Loucy (cell line): ENCODE results near the gene INVS.

Experiments
- H2AFZ ChIP-seq: fragments of 200-600 bp; sonication (generic); 2 replicates; pipeline ENCODE4 v1.6.0; 2016; ENCODE audit warnings: antibody characterized with exemption, mild to moderate bottlenecking, low read length, moderate library complexity
- H3F3A ChIP-seq: fragments of 200-600 bp; 2 replicates; pipeline ENCODE4 v1.6.0; 2016; ENCODE audit warnings: antibody characterized with exemption, low read depth, mild to moderate bottlenecking
- H3K27me3 ChIP-seq: fragments of 200-600 bp; sonication (generic); 2 replicates; pipeline ENCODE4 v1.6.1; 2014; ENCODE audit warnings: low read length, mild to moderate bottlenecking; ENCODE audit not compliant: insufficient read depth, poor library complexity, severe bottlenecking
- H3K36me3 ChIP-seq: fragments of 200-600 bp; sonication (generic); 2 replicates; pipeline ENCODE4 v1.6.1; 2016; ENCODE audit warnings: low read length; ENCODE audit not compliant: insufficient read depth
- H3K4me1 ChIP-seq: fragments of 200-600 bp; sonication (generic); 2 replicates; pipeline ENCODE4 v1.5.1; 2014; ENCODE audit warnings: low read length, mild to moderate bottlenecking; ENCODE audit not compliant: insufficient read depth, poor library complexity, severe bottlenecking
- H3K4me2 ChIP-seq: fragments of 200-600 bp; sonication (generic); 2 replicates; pipeline ENCODE4 v1.6.0; 2014; ENCODE audit warnings: antibody characterized with exemption, low read length, low read depth, mild to moderate bottlenecking; ENCODE audit not compliant: poor library complexity, severe bottlenecking
- H3K4me3 ChIP-seq: fragments of 200-600 bp; sonication (generic); 2 replicates; pipeline ENCODE4 v1.5.1; 2014; ENCODE audit warnings: low read length, mild to moderate bottlenecking, mixed read lengths; ENCODE audit not compliant: poor library complexity, severe bottlenecking
- H3K79me2 ChIP-seq: fragments of 200-600 bp; sonication (generic); 2 replicates; pipeline ENCODE4 v1.6.1; 2014; ENCODE audit warnings: low read length; ENCODE audit not compliant: insufficient read depth
- H3K9ac ChIP-seq: fragments of 200-600 bp; sonication (generic); 2 replicates; pipeline ENCODE4 v1.6.0; 2014; ENCODE audit warnings: mild to moderate bottlenecking, low read depth, low read length, moderate library complexity; ENCODE audit not compliant: poor library complexity, severe bottlenecking
- H3K9me2 ChIP-seq: fragments of 200-600 bp; sonication (generic); replicated peaks from 2 replicates; pipeline ENCODE4 v1.6.1; 2016; ENCODE audit warnings: low read depth, low read length, mixed read lengths
- H3K9me3 ChIP-seq: fragments of 200-600 bp; sonication (generic); 2 replicates; pipeline ENCODE4 v1.6.1; 2014; ENCODE audit warnings: mild to moderate bottlenecking, antibody characterized with exemption, low read length, low read depth; ENCODE audit not compliant: insufficient read depth
- H4K20me1 ChIP-seq: fragments of 200-600 bp; sonication (generic); 2 replicates; pipeline ENCODE4 v1.6.0; 2014; ENCODE audit warnings: antibody characterized with exemption, low read length, mild to moderate bottlenecking; ENCODE audit not compliant: insufficient read depth, poor library complexity, severe bottlenecking
- EZH2phosphoT487 ChIP-seq: fragments of 200-600 bp; IDR thresholded peaks from 2 replicates; pipeline ENCODE4 v1.6.1; 2018; ENCODE audit warnings: antibody characterized with exemption, mild to moderate bottlenecking, moderate library complexity, borderline replicate concordance
- TF ChIP-seq, protein P1 (sequence below): fragments of 200-600 bp; sonication (generic); conservative IDR thresholded peaks from 2 replicates; pipeline ENCODE4 v1.5.1; 2014; ENCODE audit warnings: mild to moderate bottlenecking, antibody characterized with exemption, low read length

The INVS gene

GRCh38 chr9:100100146-100100667 lies 1.2 kb downstream of the INVS start:
- no peaks in the 10 kb centered on the region for H3K9me3 ChIP-seq
- peak overlapping the region; percentile 81 for H3K9ac ChIP-seq
- H3K27me3 ChIP-seq: no peaks in the 10 kb centered on the region
- H3K36me3 ChIP-seq: 0 out of 2 replicates have a peak, but pooled peaks cover under 1% of the 10 kb centered on the region
- no peak for TF ChIP-seq EZH2phosphoT487
- TF ChIP-seq, protein P1, sequence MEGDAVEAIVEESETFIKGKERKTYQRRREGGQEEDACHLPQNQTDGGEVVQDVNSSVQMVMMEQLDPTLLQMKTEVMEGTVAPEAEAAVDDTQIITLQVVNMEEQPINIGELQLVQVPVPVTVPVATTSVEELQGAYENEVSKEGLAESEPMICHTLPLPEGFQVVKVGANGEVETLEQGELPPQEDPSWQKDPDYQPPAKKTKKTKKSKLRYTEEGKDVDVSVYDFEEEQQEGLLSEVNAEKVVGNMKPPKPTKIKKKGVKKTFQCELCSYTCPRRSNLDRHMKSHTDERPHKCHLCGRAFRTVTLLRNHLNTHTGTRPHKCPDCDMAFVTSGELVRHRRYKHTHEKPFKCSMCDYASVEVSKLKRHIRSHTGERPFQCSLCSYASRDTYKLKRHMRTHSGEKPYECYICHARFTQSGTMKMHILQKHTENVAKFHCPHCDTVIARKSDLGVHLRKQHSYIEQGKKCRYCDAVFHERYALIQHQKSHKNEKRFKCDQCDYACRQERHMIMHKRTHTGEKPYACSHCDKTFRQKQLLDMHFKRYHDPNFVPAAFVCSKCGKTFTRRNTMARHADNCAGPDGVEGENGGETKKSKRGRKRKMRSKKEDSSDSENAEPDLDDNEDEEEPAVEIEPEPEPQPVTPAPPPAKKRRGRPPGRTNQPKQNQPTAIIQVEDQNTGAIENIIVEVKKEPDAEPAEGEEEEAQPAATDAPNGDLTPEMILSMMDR: no peak
- peaks cover 30% of the 10 kb centered on the region for H4K20me1 ChIP-seq
- H2AFZ ChIP-seq: no peak overlapping the region
- peak overlapping the region; percentile 94 for H3K4me2 ChIP-seq
- H3K4me1 ChIP-seq: peaks cover 32% of the 10 kb centered on the region
- peaks cover 50% of the 10 kb centered on the region for H3K79me2 ChIP-seq
- H3K9me2 ChIP-seq: no peaks in the 10 kb centered on the region
- no peaks in the 10 kb centered on the region for H3F3A ChIP-seq
- H3K4me3 ChIP-seq: peak overlapping the region; percentile 91

- Histone ChIP-seq H3K27me3 (no peaks in the 10 kb centered on the region), H3K9ac (no peak overlapping the region), H3K4me1 (peaks cover 27% of the 10 kb centered on the region), H3K9me3 (no peaks in the 10 kb centered on the region), H2AFZ (no peak overlapping the region), H3K79me2 (peaks cover 37% of the 10 kb centered on the region), H3K4me2 (no peak overlapping the region), H3F3A (no peaks in the 10 kb centered on the region), H4K20me1 (peaks cover 20% of the 10 kb centered on the region), H3K9me2 (no peaks in the 10 kb centered on the region), H3K4me3 (no peak overlapping the region), H3K36me3 (0 out of 2 replicates have a peak, but pooled peaks cover 4% of the 10 kb centered on the region)
- no peak for TF ChIP-seq EZH2phosphoT487
- TF ChIP-seq, protein P1: no peak
These were observed 2.6 kb downstream of the INVS start for GRCh38 chr9:100101608-100102007.

DNA sequence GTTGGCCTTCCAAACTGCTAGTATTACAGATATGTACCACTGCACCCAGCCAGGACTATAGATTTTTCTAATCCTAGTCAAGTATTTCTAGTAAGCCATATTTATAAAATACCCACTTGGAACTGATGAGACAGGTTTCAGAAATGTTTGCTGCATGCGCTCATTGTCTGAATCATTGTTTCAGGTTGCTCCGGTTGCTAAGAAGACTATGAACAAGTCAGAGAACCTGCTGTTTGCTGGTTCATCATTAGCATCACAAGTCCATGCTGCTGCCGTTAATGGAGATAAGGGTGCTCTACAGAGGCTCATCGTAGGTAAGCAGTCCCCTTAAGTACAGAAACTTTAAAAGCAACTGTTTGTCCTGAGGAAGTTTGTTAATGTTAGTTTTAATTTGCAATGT lies 5.3 kb downstream of the INVS start:
- Histone ChIP-seq H3K27me3 (no peaks in the 10 kb centered on the region), H3K9me2 (no peaks in the 10 kb centered on the region), H3F3A (no peaks in the 10 kb centered on the region), H3K4me2 (no peak overlapping the region), H3K79me2 (peaks cover 16% of the 10 kb centered on the region), H3K4me3 (no peak overlapping the region), H2AFZ (no peak overlapping the region), H3K9ac (no peak overlapping the region), H4K20me1 (no peaks in the 10 kb centered on the region), H3K4me1 (peaks cover 22% of the 10 kb centered on the region), H3K9me3 (no peaks in the 10 kb centered on the region), H3K36me3 (0 out of 2 replicates have a peak, but pooled peaks cover 4% of the 10 kb centered on the region)
- no peak for TF ChIP-seq EZH2phosphoT487
- TF ChIP-seq, protein P1: no peak
